Inferior parietal cortex (tissue), 1 donor: ENCODE results near the gene BTBD9.

Experiments used
- DNase-seq: peaks from one replicate; pipeline ENCODE4 v3.0.0-alpha.2; 2016; ENCODE audit errors: extremely low spot score

Gene BTBD9

GRCh38 chr6:38481851-38482250 lies 157.9 kb downstream of the BTBD9 start:
- no peak for DNase-seq

GRCh38 chr6:38481211-38481836 lies 158.4 kb downstream of the BTBD9 start:
- no peak for DNase-seq

GRCh38 chr6:38480036-38480435 lies 159.7 kb downstream of the BTBD9 start:
- no peak for DNase-seq

GRCh38 chr6:38479331-38479730 lies 160.4 kb downstream of the BTBD9 start:
- DNase-seq = no peak

GRCh38 chr6:38477680-38478260 lies 162.0 kb downstream of the BTBD9 start:
- no peak for DNase-seq

- DNase-seq = no peak
These were observed 162.8 kb downstream of the BTBD9 start for GRCh38 chr6:38476888-38477287.

- no peak for DNase-seq
These were observed 163.6 kb downstream of the BTBD9 start for GRCh38 chr6:38476141-38476540.

- no peak for DNase-seq
These were observed 169.2 kb downstream of the BTBD9 start for GRCh38 chr6:38470548-38470947.

GRCh38 chr6:38467566-38467965 lies 172.2 kb downstream of the BTBD9 start:
- no peak for DNase-seq

- DNase-seq = no peak
These were observed 179.5 kb downstream of the BTBD9 start for GRCh38 chr6:38460186-38460585.

- DNase-seq = no peak
These were observed 180.4 kb downstream of the BTBD9 start for GRCh38 chr6:38459291-38459690.

- DNase-seq = no peak
These were observed 185.9 kb downstream of the BTBD9 start for GRCh38 chr6:38453861-38454260.

GRCh38 chr6:38452816-38453660 lies 186.7 kb downstream of the BTBD9 start:
- no peak for DNase-seq

- DNase-seq = no peak
These were observed 189.0 kb downstream of the BTBD9 start for GRCh38 chr6:38450717-38451116.

- no peak for DNase-seq
These were observed 193.8 kb downstream of the BTBD9 start for GRCh38 chr6:38445925-38446324.

- no peak for DNase-seq
These were observed 194.4 kb downstream of the BTBD9 start for GRCh38 chr6:38445336-38445735.

GRCh38 chr6:38443352-38444144 lies 196.2 kb downstream of the BTBD9 start:
- peak; percentile 27 for DNase-seq

GRCh38 chr6:38438097-38438496 lies 201.6 kb downstream of the BTBD9 start:
- DNase-seq = no peak

- no peak for DNase-seq
These were observed 202.8 kb downstream of the BTBD9 start for GRCh38 chr6:38436726-38437465.

GRCh38 chr6:38435330-38435729 lies 204.4 kb downstream of the BTBD9 start:
- no peak for DNase-seq

GRCh38 chr6:38434051-38434450 lies 205.7 kb downstream of the BTBD9 start:
- DNase-seq = no peak
